Large intestine (tissue), 3 donors: Measurements from ENCODE around the gene FUS. TPM values are rescaled to one million over a fixed set of nuclear protein-coding genes. Genes with fewer than 3 reads are reported as not detected.

Source experiments
- DNase-seq, 2 donors: peaks; one replicate each; pipeline versions ENCODE4 v3.0.0 to v3.0.0-alpha.2; 2013
- H3K27ac ChIP-seq: one replicate; pipeline ENCODE4 v1.5.1; 2013; ENCODE audit warnings: low read length
- H3K27me3 ChIP-seq: 2 replicates; pipeline ENCODE4 v1.6.1; 2013; ENCODE audit warnings: low read length; ENCODE audit not compliant: control insufficient read depth, insufficient read depth
- H3K36me3 ChIP-seq: 2 replicates; pipeline ENCODE4 v1.6.1; 2013; ENCODE audit warnings: low read length; ENCODE audit not compliant: control insufficient read depth, insufficient read depth
- H3K4me1 ChIP-seq: one replicate; pipeline ENCODE4 v1.6.1; 2013; ENCODE audit warnings: low read length; ENCODE audit not compliant: control insufficient read depth, insufficient read depth
- H3K4me3 ChIP-seq: one replicate; pipeline ENCODE4 v1.5.1; 2013; ENCODE audit warnings: low read length
- H3K9me3 ChIP-seq: one replicate; pipeline ENCODE4 v1.6.1; 2013; ENCODE audit warnings: mild to moderate bottlenecking, low read depth, low read length, moderate library complexity; ENCODE audit not compliant: control insufficient read depth
- WGBS: methylation state at CpG from one replicate; pipeline ENCODE4 v1.1.5; 2013; ENCODE audit warnings: low lambda C conversion rate; ENCODE audit not compliant: insufficient coverage; 5-methylcytosine and 5-hydroxymethylcytosine counted together
- polyA plus RNA-seq: library from polyadenylated mRNA; unstranded; fragments of 120-200 nt; gene quantifications from one replicate; pipeline ENCODE4 v1.2.1, GENCODE V29; 2013

Gene FUS
- polyA plus RNA-seq, 1 donor = 494 TPM

GRCh38 chr16:31216422-31217135 is 36.6 kb downstream of the FUS start, which contains the start of gene PYDC1:
Gene PYDC1, minus strand, starts transcription at chr16:31217135. Its CDS starts 107 bp downstream, at chr16:31217028.
- WGBS = no CpG with 5 or more reads among the region's 52 CpGs
- peak in 1 of 2 donors; percentile 43 for DNase-seq
- H3K4me3 ChIP-seq = peak within 1 kb of the TSS; percentile 5
- H3K27ac ChIP-seq = no peak within 1 kb of the TSS
- H3K27me3 ChIP-seq = peaks cover 51% of the 10 kb centered on the region
- H3K36me3 ChIP-seq = no peaks in the 10 kb centered on the region
- peaks cover 8% of the 10 kb centered on the region for H3K9me3 ChIP-seq
- H3K4me1 ChIP-seq = peaks cover 25% of the 10 kb centered on the region

GRCh38 chr16:31217136-31217530 is 37.2 kb downstream of the FUS start:
- Histone ChIP-seq H3K27ac (no peak overlapping the region), H3K4me3 (no peak overlapping the region), H3K9me3 (peaks cover 8% of the 10 kb centered on the region), H3K4me1 (peaks cover 25% of the 10 kb centered on the region), H3K36me3 (no peaks in the 10 kb centered on the region), H3K27me3 (peaks cover 51% of the 10 kb centered on the region)
- no peak for DNase-seq
- no CpG with 5 or more reads among the region's 4 CpGs for WGBS

- H3K4me3 ChIP-seq = no peak overlapping the region
- peaks cover 22% of the 10 kb centered on the region for H3K4me1 ChIP-seq
- no peaks in the 10 kb centered on the region for H3K36me3 ChIP-seq
- no peak overlapping the region for H3K27ac ChIP-seq
- DNase-seq = no peak
- peaks cover 42% of the 10 kb centered on the region for H3K27me3 ChIP-seq
- no CpG with 5 or more reads among the region's 15 CpGs for WGBS
- peaks cover 8% of the 10 kb centered on the region for H3K9me3 ChIP-seq
Observed at GRCh38 chr16:31219154-31219741, 39.3 kb downstream of the FUS start.

- Histone ChIP-seq H3K4me3 (no peak overlapping the region), H3K9me3 (peaks cover 5% of the 10 kb centered on the region), H3K36me3 (no peaks in the 10 kb centered on the region), H3K27ac (no peak overlapping the region), H3K4me1 (peaks cover 5% of the 10 kb centered on the region), H3K27me3 (peaks cover 21% of the 10 kb centered on the region)
- WGBS = 100% methylated on average over 5 of the region's 12 CpGs
- no peak for DNase-seq
Observed at GRCh38 chr16:31221357-31222160, 41.6 kb downstream of the FUS start.

- no peak for DNase-seq
- H3K36me3 ChIP-seq = no peaks in the 10 kb centered on the region
- H3K27me3 ChIP-seq = peaks cover 6% of the 10 kb centered on the region
- no peak overlapping the region for H3K27ac ChIP-seq
- H3K4me3 ChIP-seq = no peak overlapping the region
- H3K4me1 ChIP-seq = no peaks in the 10 kb centered on the region
- H3K9me3 ChIP-seq = no peaks in the 10 kb centered on the region
- WGBS = no CpG with 5 or more reads among the region's 5 CpGs
Observed at GRCh38 chr16:31223044-31223443, 43.1 kb downstream of the FUS start.

- Histone ChIP-seq H3K4me3 (no peak overlapping the region), H3K36me3 (no peaks in the 10 kb centered on the region), H3K27ac (no peak overlapping the region), H3K9me3 (no peaks in the 10 kb centered on the region), H3K4me1 (peaks cover 2% of the 10 kb centered on the region), H3K27me3 (no peaks in the 10 kb centered on the region)
- no CpG with 5 or more reads among the region's 80 CpGs for whole genome bisulfite sequencing
- DNase-seq = no peak
Observed at GRCh38 chr16:31224092-31224955, 44.4 kb downstream of the FUS start.

- 100% methylated on average over 1 of the region's 3 CpGs for whole genome bisulfite sequencing
- no peak for DNase-seq
- Histone ChIP-seq H3K4me1 (peaks cover 5% of the 10 kb centered on the region), H3K4me3 (no peak overlapping the region), H3K27ac (no peak overlapping the region), H3K36me3 (no peaks in the 10 kb centered on the region), H3K27me3 (no peaks in the 10 kb centered on the region), H3K9me3 (no peaks in the 10 kb centered on the region)
Observed at GRCh38 chr16:31225193-31225592, 45.3 kb downstream of the FUS start.

GRCh38 chr16:31228206-31228605 is 48.3 kb downstream of the FUS start:
- H3K4me1 ChIP-seq = peaks cover 5% of the 10 kb centered on the region
- no peak for DNase-seq
- peaks cover 8% of the 10 kb centered on the region for H3K9me3 ChIP-seq
- no CpG with 5 or more reads among the region's 4 CpGs for WGBS
- H3K36me3 ChIP-seq = no peaks in the 10 kb centered on the region
- no peak overlapping the region for H3K27ac ChIP-seq
- no peak overlapping the region for H3K4me3 ChIP-seq
- no peaks in the 10 kb centered on the region for H3K27me3 ChIP-seq

GRCh38 chr16:31229501-31229900 is 49.6 kb downstream of the FUS start:
- WGBS = no CpG with 5 or more reads among the region's 10 CpGs
- peaks cover 5% of the 10 kb centered on the region for H3K4me1 ChIP-seq
- no peak overlapping the region for H3K4me3 ChIP-seq
- no peaks in the 10 kb centered on the region for H3K36me3 ChIP-seq
- DNase-seq = no peak
- H3K27ac ChIP-seq = peak overlapping the region; percentile 26
- no peaks in the 10 kb centered on the region for H3K27me3 ChIP-seq
- H3K9me3 ChIP-seq = peaks cover 8% of the 10 kb centered on the region

GRCh38 chr16:31238041-31238440 is 58.1 kb downstream of the FUS start:
- Histone ChIP-seq H3K9me3 (no peaks in the 10 kb centered on the region), H3K4me1 (peaks cover 3% of the 10 kb centered on the region), H3K36me3 (no peaks in the 10 kb centered on the region), H3K4me3 (no peak overlapping the region), H3K27me3 (no peaks in the 10 kb centered on the region), H3K27ac (no peak overlapping the region)
- DNase-seq = peak in 1 of 2 donors; percentile 67
- WGBS = 40% methylated on average over 1 of the region's 4 CpGs
